ENCODE data around the gene ALG8. TPM values are rescaled to one million over a fixed set of nuclear protein-coding genes. Genes with fewer than 3 reads are reported as not detected.

Gene ALG8
- total RNA-seq, 1 donor from 2014 or later, result 32.6 TPM

GRCh38 chr11:78083021-78083420, 56.4 kb downstream of the ALG8 start:
- no peaks in the 10 kb centered on the region for H3K9me3 ChIP-seq
- no peaks in the 10 kb centered on the region for H3K27me3 ChIP-seq (ENCODE audit: low read depth)
- peaks cover 32% of the 10 kb centered on the region for H3K4me1 ChIP-seq
- intact Hi-C loops (cut with DNase I), result no loop called here
- H3K36me3 ChIP-seq, result no peaks in the 10 kb centered on the region
- no peak overlapping the region for H3K27ac ChIP-seq
- DNase-seq, result no peak
- ATAC-seq, result no peak
- H3K4me3 ChIP-seq, result no peak overlapping the region
- TF ChIP-seq CTCF (IDR thresholded peaks at IDR 0.05), result no peak

GRCh38 chr11:78082146-78082545, 57.3 kb downstream of the ALG8 start:
- no peak for DNase-seq
- H3K9me3 ChIP-seq, result no peaks in the 10 kb centered on the region
- H3K4me3 ChIP-seq, result no peak overlapping the region
- intact Hi-C loops (cut with DNase I), result no loop called here
- H3K36me3 ChIP-seq, result no peaks in the 10 kb centered on the region
- H3K4me1 ChIP-seq, result peaks cover 41% of the 10 kb centered on the region
- H3K27ac ChIP-seq, result no peak overlapping the region
- TF ChIP-seq CTCF (IDR thresholded peaks at IDR 0.05), result no peak
- ATAC-seq, result no peak
- no peaks in the 10 kb centered on the region for H3K27me3 ChIP-seq (ENCODE audit: low read depth)

- no peak for ATAC-seq
- intact Hi-C loops (cut with DNase I), result no loop called here
- Histone ChIP-seq H3K36me3 (no peaks in the 10 kb centered on the region), H3K27ac (peak overlapping the region; percentile 6), H3K27me3 (ENCODE audit: low read depth) (no peaks in the 10 kb centered on the region), H3K4me3 (no peak overlapping the region), H3K4me1 (peaks cover 47% of the 10 kb centered on the region), H3K9me3 (no peaks in the 10 kb centered on the region)
- DNase-seq, result no peak
- TF ChIP-seq CTCF (IDR thresholded peaks at IDR 0.05), result no peak
Measured at GRCh38 chr11:78081583-78081982, 57.8 kb downstream of the ALG8 start.

- no peak for TF ChIP-seq CTCF (IDR thresholded peaks at IDR 0.05)
- H3K4me1 ChIP-seq, result peaks cover 51% of the 10 kb centered on the region
- no peaks in the 10 kb centered on the region for H3K36me3 ChIP-seq
- intact Hi-C loops (cut with DNase I), result no loop called here
- ATAC-seq (no peak), DNase-seq (no peak)
- peak overlapping the region; percentile 88 for H3K27ac ChIP-seq
- H3K27me3 ChIP-seq (ENCODE audit: low read depth), result no peaks in the 10 kb centered on the region
- no peak overlapping the region for H3K4me3 ChIP-seq
- no peaks in the 10 kb centered on the region for H3K9me3 ChIP-seq
Measured at GRCh38 chr11:78080818-78081495, 58.5 kb downstream of the ALG8 start.

GRCh38 chr11:78080084-78080817, 59.2 kb downstream of the ALG8 start:
- no peak for TF ChIP-seq CTCF (IDR thresholded peaks at IDR 0.05)
- peaks cover 57% of the 10 kb centered on the region for H3K4me1 ChIP-seq
- peak overlapping the region; percentile 88 for H3K27ac ChIP-seq
- H3K4me3 ChIP-seq, result peak overlapping the region; percentile 96
- H3K27me3 ChIP-seq (ENCODE audit: low read depth), result no peaks in the 10 kb centered on the region
- ATAC-seq (no peak), DNase-seq (no peak)
- H3K36me3 ChIP-seq, result no peaks in the 10 kb centered on the region
- no peaks in the 10 kb centered on the region for H3K9me3 ChIP-seq
- intact Hi-C loops (cut with DNase I), result no loop called here

Measured in lower lobe of right lung (tissue), 2 donors.